ENCODE measurements around the gene CAPN8. TPM values are rescaled to one million over a fixed set of nuclear protein-coding genes. Genes with fewer than 3 reads are reported as not detected.

Gene CAPN8
- total RNA-seq, 6 experiments from 2014 or later, result 0.35 to 1.1 TPM; not detected in 4

GRCh38 chr1:223631956-223632355, 33.5 kb downstream of the CAPN8 start:
- DNase-seq, result no peak
- 42% methylated on average over 5 of the region's 6 CpGs for WGBS (ENCODE audit: insufficient coverage, low coverage, low lambda C conversion rate, missing lambda C conversion rate)
- intact Hi-C loops (cut with DNase I), result no loop called here

GRCh38 chr1:223631473-223631872, 34.0 kb downstream of the CAPN8 start:
- Histone ChIP-seq H3K27ac (no peak overlapping the region), H3K4me1 (peaks cover 0 to 9% (median 3%) of the 10 kb centered on the region in 4 donors), H3K27me3 (no peaks in the 10 kb centered on the region), H3K4me3 (no peak overlapping the region), H3K9me3 (no peaks in the 10 kb centered on the region), H3K36me3 (no peaks in the 10 kb centered on the region)
- WGBS (ENCODE audit: insufficient coverage, low coverage, low lambda C conversion rate, missing lambda C conversion rate), result 20% methylated on average over 2 of the region's 2 CpGs
- DNase-seq (no peak), ATAC-seq (no peak)
- TF ChIP-seq POLR2A (IDR thresholded peaks at IDR 0.05) (no peak), CTCF (IDR thresholded peaks at IDR 0.05) (no peak)
- intact Hi-C loops (cut with DNase I), result no loop called here

More at GRCh38 chr1:223631956-223632355, 33.5 kb downstream of the CAPN8 start:
- no peaks in the 10 kb centered on the region for H3K27me3 ChIP-seq
- no peaks in the 10 kb centered on the region for H3K36me3 ChIP-seq
- TF ChIP-seq CTCF (IDR thresholded peaks at IDR 0.05), result no peak
- TF ChIP-seq POLR2A (IDR thresholded peaks at IDR 0.05), result no peak
- no peak for ATAC-seq
- H3K4me1 ChIP-seq, result peaks cover 0 to 9% (median 3%) of the 10 kb centered on the region in 4 donors
- no peaks in the 10 kb centered on the region for H3K9me3 ChIP-seq
- H3K27ac ChIP-seq, result no peak overlapping the region
- H3K4me3 ChIP-seq, result no peak overlapping the region

GRCh38 chr1:223629126-223629457, 36.4 kb downstream of the CAPN8 start:
- TF ChIP-seq CTCF (IDR thresholded peaks at IDR 0.05) (no peak), POLR2A (IDR thresholded peaks at IDR 0.05) (no peak)
- H3K27ac ChIP-seq, result no peak overlapping the region
- no peaks in the 10 kb centered on the region for H3K27me3 ChIP-seq
- ATAC-seq (no peak), DNase-seq (no peak)
- no peaks in the 10 kb centered on the region for H3K36me3 ChIP-seq
- H3K4me1 ChIP-seq, result no peaks in the 10 kb centered on the region
- no peak overlapping the region for H3K4me3 ChIP-seq
- 44% methylated on average over 3 of the region's 3 CpGs for WGBS (ENCODE audit: insufficient coverage, low coverage, low lambda C conversion rate, missing lambda C conversion rate)
- no peaks in the 10 kb centered on the region for H3K9me3 ChIP-seq
- intact Hi-C loops (cut with DNase I), result no loop called here

GRCh38 chr1:223628233-223629125, 37.0 kb downstream of the CAPN8 start:
- H3K36me3 ChIP-seq, result no peaks in the 10 kb centered on the region
- 53% methylated on average over 7 of the region's 13 CpGs for WGBS (ENCODE audit: insufficient coverage, low coverage, low lambda C conversion rate, missing lambda C conversion rate)
- intact Hi-C loops (cut with DNase I), result no loop called here
- no peak overlapping the region for H3K27ac ChIP-seq
- H3K9me3 ChIP-seq, result no peaks in the 10 kb centered on the region
- no peak overlapping the region for H3K4me3 ChIP-seq
- ATAC-seq, result peak; percentile 76 to 83 (median 80)
- peak; percentile 54 to 69 (median 58) for TF ChIP-seq CTCF (IDR thresholded peaks at IDR 0.05)
- TF ChIP-seq POLR2A (IDR thresholded peaks at IDR 0.05), result no peak
- H3K27me3 ChIP-seq, result no peaks in the 10 kb centered on the region
- H3K4me1 ChIP-seq, result peaks cover 0 to under 1% (median 0%) of the 10 kb centered on the region in 4 donors
- peak; percentile 43 to 59 (median 54) for DNase-seq

Data from right lobe of liver (tissue), 6 donors.